Activated CD4-positive, alpha-beta T cell treated with anti-CD3 and anti-CD28 coated beads, Interleukin-2, Interleukin-4, amounts not matched to agents 100 ng/mL and 50 ng/mL, durations not matched to agents 16 hours and 8 hours (primary cell): ENCODE results near the gene PPP3CB.

Source experiments
- DNase-seq: peaks from one replicate; pipeline ENCODE4 v3.0.0-alpha.2; 2020; ENCODE audit warnings: low spot score

The PPP3CB gene

GRCh38 chr10:73495884-73496674 is at the start of gene PPP3CB:
PPP3CB (minus strand) TSS chr10:73496024; CDS start chr10:73495889, 135 bp downstream.
- peak; percentile 88 for DNase-seq

- no peak for DNase-seq
Measured at GRCh38 chr10:73545357-73545756, 49.5 kb upstream of the PPP3CB start.

GRCh38 chr10:73537709-73538108 is 41.9 kb upstream of the PPP3CB start:
- no peak for DNase-seq

DNA sequence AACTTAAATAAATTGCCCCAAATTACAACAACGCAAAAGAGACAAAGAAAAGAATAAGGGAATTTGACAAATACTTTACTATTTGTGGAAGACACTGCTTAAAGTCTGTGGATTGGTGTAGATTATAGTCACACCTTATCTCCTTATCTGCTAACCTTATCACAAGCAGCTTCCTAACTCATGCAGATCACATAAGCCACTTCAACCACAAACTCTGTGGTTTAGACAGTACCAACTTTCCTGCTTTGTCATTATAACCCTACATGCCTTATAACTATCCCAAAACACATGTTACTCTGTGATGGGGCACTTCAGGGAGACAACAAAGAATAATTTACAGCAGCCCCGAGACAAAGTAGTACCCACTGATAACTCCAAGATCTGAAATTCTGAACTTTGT is 41.5 kb upstream of the PPP3CB start:
- peak; percentile 24 for DNase-seq

- no peak for DNase-seq
Measured at GRCh38 chr10:73534857-73535256, 39.0 kb upstream of the PPP3CB start.

DNA sequence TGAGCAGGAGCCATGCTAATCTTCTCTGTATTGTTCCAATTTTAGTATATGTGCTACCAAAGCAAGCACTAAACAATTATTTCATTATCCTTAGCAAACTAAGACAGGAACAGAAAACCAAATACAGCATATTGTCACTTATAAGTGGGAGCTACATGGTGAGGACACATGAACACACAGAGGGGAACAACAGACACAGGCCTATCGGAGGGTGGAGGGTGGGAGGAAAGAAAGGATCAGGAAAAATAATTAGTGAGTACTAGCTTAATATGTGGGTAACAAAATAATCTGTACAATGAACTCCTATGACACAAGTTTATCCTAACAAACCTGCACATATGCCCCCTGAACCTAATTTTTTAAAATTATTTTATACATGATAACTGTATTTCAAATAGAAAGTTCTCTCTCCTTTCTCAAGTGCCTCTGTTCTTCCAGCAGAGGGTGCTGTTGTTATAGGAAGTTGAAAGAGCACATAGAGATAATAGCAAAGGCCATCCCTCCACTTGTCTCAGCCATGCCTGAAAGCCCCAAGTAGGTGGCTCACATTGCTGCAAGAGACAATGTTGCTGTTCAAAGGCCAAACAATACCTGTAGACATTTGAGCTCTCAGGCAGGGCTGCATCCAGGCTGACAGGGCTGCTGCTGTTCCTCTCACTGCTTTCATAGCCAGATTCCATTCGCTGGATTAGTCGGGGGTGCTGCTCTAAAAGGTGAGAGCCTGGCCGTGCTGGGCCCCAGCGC is 33.4 kb upstream of the PPP3CB start:
- peak; percentile 81 for DNase-seq

DNA sequence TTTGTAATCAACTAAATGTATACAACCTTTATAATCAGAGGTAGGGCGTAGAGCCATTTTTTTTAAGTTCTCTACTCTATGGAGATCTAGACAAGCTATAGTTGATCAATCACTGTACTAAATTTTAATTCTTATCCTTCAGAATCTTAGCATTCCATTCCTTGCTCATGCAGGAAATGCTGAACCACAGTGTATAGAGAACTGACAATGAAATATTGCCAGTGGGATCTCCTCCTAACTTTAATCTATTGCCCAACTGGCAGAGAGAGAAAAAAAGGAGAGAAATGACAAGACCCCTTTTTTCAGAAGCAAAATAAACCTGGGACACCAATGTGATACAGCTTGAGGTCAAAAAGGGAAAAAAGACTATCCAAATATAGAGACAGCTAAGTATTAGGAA is 26.4 kb upstream of the PPP3CB start:
- DNase-seq: no peak

DNA sequence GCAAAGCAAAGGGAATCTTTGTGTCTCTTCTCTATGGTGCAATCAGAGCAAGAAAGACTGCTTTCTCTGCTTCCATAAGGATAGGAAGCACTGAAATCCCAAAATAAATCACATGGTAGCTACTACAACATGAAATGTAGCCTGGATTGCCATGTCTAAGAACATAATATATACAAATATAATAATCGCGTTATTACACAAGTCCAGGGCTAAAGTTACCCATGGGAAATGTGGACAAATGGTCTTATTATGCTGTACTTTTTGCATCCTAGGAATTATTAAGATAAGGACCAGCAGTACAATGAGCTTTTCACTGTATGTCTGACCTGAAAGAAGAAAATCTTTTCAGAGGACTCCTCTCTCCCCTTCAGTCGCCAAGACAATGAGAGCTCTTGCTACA is 23.5 kb upstream of the PPP3CB start:
- no peak for DNase-seq

- no peak for DNase-seq
Measured at GRCh38 chr10:73517166-73517888, 21.5 kb upstream of the PPP3CB start.

DNA sequence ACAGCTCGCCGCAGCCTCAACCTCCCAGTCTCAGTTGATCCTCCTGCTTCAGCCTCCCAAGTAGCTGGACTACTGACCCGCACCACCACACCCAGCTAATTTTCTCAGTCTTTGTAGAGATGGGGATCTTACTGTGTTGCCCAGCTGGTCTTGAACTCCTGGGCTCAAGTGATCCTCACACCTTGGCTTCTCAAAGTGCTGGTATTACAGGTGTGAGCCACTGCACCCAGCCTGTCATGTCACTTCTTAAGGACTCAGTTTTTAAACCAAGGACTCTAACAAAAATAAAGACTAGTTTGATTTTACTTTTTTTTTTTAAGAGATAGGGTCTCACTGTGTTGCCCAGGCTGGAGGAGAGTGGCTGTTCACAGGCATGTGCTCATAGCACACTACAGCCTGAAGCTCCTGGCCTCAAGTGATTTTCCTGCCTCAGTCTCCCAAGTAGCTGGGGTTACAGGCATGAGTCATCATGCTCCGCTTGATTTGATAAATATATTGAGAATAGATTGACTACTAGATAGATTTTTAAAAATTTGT is 16.5 kb upstream of the PPP3CB start:
- no peak for DNase-seq

GRCh38 chr10:73509695-73510094 is 13.9 kb upstream of the PPP3CB start:
- DNase-seq: no peak

- DNase-seq: no peak
Measured at GRCh38 chr10:73506491-73506890, 10.7 kb upstream of the PPP3CB start.

DNA sequence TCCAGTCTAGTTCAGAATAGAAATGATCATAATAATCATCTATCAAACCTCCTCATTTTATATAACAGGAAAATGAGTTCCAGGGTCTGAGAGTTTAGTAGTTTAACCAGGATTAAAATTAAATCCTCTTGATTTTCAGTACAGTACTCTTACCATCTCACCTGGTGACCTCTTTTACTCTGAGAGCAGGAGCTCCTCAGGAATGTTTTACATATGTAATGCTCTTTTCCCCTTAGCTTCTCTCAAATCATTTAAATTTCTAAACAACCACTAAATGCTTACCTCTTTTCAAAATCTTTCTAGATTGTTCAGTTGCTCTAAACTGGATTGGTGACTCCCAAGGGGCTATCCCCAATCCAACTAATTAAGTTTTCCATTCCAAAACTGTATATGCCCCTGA is 10.2 kb upstream of the PPP3CB start:
- DNase-seq: no peak

DNA sequence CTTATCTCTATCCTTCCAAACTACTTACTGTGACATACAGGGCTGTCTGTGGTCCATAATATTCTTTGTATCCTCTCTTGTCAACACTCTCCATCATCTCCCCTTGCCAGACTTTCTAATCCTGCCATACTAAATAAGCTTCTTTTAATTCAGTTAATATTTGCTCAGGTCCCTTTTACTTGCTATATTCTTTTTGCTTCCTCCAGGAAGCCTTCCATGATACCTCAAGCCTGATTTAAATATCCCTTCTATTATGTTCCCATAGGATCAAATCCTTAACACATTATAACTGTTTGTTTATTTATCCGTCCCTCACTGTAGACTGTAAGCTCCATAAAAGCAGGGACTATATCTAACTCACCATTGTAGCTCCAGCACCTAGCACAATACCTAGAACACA is 7.2 kb upstream of the PPP3CB start:
- DNase-seq: no peak

GRCh38 chr10:73501651-73502050 is 5.8 kb upstream of the PPP3CB start:
- no peak for DNase-seq

DNA sequence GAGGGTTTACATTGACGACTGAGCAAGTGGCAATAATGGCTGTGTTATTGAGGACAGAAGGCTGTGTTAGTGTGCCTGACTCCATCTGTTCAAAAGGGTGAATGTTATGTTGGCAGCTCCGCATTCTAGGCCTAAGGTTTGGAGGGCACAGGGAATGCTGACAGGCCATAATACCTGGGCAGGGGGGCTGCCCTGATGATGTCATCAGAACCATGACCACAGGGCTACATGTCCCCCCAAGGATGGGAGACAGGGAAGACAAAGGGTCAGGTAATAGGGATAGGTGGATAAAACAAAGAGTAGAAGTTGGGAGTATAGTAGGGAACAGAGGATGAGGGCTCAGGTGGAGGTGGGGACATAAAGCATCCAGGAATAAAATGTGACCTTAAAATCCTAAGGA is 1.8 kb upstream of the PPP3CB start:
- no peak for DNase-seq

DNA sequence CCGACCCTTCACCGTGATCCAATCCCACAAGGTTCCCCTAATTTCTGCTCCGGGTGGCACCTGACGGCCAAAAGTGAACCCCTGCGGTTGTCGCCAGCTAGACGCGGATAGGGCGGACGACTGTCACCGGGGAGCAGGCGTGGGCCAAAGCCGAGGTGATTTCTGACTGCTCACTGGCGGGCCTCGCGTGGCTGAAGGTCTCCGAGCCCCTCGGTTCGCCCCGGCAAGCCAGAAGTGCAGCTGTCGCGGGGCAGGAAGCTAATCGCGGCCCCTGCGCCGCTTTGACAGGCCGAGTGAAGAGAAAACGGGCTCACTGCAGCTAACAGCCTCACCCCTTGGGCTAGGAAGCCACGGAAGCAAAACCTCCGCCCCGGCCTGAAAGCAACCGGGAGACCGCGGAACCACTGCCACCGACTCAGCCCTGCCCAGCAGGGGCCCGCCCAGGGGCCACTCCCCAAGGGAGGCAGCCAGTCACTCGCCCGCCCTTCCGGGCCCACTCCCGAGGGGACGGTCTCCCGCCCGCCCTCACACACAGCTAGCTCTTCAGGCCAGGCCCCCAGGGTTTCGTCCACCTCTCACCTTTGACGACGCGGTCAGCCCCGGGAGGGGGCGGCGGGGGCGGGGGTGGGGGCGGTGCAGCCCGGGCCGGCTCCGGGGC is 469 bp downstream of the PPP3CB start:
- peak; percentile 93 for DNase-seq

DNA sequence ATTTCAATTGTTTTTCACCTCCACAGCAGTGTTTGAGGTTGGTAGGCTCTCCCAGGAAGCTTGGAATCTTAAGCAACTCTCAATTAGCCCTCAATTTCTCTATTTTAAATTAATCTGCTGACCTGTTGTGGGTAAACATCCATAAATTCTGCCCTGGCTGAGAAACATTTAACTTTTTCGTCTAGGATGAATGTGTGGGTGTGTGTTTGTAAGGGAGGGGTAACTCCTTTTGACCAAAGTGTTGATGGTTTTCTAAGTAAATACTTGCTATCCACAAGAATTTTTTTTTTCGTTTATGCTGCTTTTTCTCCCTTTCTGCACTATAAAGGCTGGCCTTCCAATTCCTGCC is 973 bp downstream of the PPP3CB start:
- DNase-seq: no peak

DNA sequence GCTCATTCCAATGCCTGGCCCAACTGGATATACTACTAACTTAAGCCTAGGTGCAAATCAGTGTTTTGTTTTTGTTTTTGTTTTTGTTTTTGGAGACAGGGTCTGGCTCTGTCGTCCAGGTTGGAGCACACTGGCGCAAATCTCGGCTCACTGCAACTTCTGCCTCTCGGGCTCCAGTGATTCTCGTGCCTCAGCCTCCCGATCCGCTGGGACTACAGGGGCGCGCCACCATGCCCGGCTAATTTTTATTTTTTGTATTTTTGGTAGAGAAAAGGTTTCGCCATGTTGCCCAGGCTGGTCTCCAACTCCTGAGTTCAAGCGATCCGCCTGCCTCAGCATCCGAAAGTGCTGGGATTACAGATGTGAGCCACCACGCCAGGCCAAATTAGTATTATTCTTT is 1.6 kb downstream of the PPP3CB start:
- DNase-seq: no peak

DNA sequence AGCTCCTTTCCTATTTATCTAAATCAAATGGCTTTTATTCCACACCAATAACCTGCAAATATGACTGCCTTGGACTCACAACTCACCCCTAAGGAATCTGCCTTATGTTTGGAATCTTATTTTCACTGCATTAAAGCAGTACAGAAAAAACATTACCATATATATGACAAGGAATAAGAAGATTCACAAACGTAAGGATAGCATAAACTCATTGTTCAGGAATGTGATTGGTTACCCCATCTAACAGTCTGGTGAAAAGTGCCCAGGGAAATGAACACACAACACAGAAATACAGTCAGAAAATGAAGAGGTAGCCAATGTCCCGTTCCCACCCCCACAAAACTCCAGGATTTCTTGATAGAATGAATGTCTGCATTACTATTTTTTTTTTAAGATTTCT is 2.0 kb downstream of the PPP3CB start:
- no peak for DNase-seq

DNA sequence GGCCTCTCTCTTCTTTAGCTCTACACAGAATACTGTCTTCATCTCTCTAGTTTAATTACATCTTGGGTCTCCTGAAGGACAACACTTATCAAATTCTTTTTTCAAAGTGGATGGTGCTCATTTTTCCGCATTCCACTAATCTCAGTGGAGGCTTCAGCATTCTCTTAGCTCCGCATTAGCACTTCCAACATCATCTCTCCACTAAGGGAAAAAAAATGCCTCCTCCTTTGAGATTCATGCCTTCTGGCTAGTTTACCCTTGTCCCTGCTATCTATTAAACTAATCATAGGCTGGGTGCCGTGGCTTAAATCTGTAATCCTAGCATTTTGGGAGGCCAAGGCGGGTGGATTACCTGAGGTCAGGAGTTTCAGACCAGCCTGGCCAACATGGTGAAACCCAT is 9.2 kb downstream of the PPP3CB start:
- DNase-seq: no peak

GRCh38 chr10:73485320-73485719 is 10.5 kb downstream of the PPP3CB start:
- no peak for DNase-seq
